Thoracic aorta (tissue), 2 donors: Measurements from ENCODE around the gene TNFSF13. TPM values are rescaled to one million over a fixed set of nuclear protein-coding genes. Genes with fewer than 3 reads are reported as not detected.

Source experiments
- ATAC-seq: fragments of 150-250 bp; one replicate; pipeline ENCODE4 v1.8.0; 2017; ENCODE audit warnings: low read depth; ENCODE audit not compliant: insufficient number of reproducible peaks, low FRiP score
- DNase-seq: peaks from one replicate; pipeline ENCODE4 v3.0.0-alpha.2; 2020; ENCODE audit warnings: low spot score
- H3K27ac ChIP-seq, 2 donors: fragments of 200-600 bp; sonication (generic); 1 replicate in 1 of 2; 2 replicates in 1 of 2; pipeline ENCODE4 v1.5.1; 2016; ENCODE audit warnings: mild to moderate bottlenecking in 2 of 2, moderate library complexity in 2 of 2
- H3K27me3 ChIP-seq: fragments of 200-600 bp; sonication (generic); replicated peaks from 2 replicates; pipeline ENCODE4 v1.6.0; 2016; ENCODE audit warnings: mild to moderate bottlenecking; ENCODE audit not compliant: insufficient read depth
- H3K36me3 ChIP-seq: fragments of 200-600 bp; sonication (generic); one replicate; pipeline ENCODE4 v1.5.1; 2016
- H3K4me1 ChIP-seq, 2 donors: fragments of 200-600 bp; sonication (generic); 1 replicate in 1 of 2; 2 replicates in 1 of 2; pipeline versions ENCODE4 v1.5.1 to v1.6.0; 2016; ENCODE audit warnings: low read depth in 2 of 2, mild to moderate bottlenecking in 1 of 2; ENCODE audit not compliant: control insufficient read depth in 1 of 2
- H3K4me3 ChIP-seq: fragments of 200-600 bp; sonication (generic); 2 replicates; pipeline ENCODE4 v1.5.1; 2016; ENCODE audit warnings: mild to moderate bottlenecking
- H3K9me3 ChIP-seq: fragments of 200-600 bp; sonication (generic); 2 replicates; pipeline ENCODE4 v1.5.1; 2016
- CTCF ChIP-seq: fragments of 200-600 bp; sonication (generic); IDR thresholded peaks from one replicate; pipeline ENCODE4 v1.5.1; 2019; ENCODE audit warnings: antibody characterized with exemption
- total RNA-seq, 2 donors: library from RNA; depleted of rRNA; stranded (reverse); fragments of >200 nt; gene quantifications; one replicate each; pipeline versions ENCODE4 v1.1.0 to v1.2.3, GENCODE V29; 2016

Gene TNFSF13
- total RNA-seq, 2 donors from 2014 or later: 40.5 to 49.2 TPM

GRCh38 chr17:7562208-7562605, 3.7 kb downstream of the TNFSF13 start:
- ATAC-seq (no peak), DNase-seq (no peak)

GRCh38 chr17:7563115-7563869, 4.7 kb downstream of the TNFSF13 start:
- Histone ChIP-seq H3K27ac (no peak overlapping the region), H3K27me3 (no peaks in the 10 kb centered on the region), H3K9me3 (no peaks in the 10 kb centered on the region), H3K4me1 (peaks cover 28 to 48% of the 10 kb centered on the region in 2 donors), H3K36me3 (peaks cover 25% of the 10 kb centered on the region), H3K4me3 (peak overlapping the region; percentile 97)
- ATAC-seq (no peak), DNase-seq (no peak)
- no peak for TF ChIP-seq CTCF

More at GRCh38 chr17:7562208-7562605, 3.7 kb downstream of the TNFSF13 start:
- Histone ChIP-seq H3K4me3 (peak overlapping the region; percentile 97), H3K27ac (peak overlapping the region; percentile 91 to 93), H3K9me3 (no peaks in the 10 kb centered on the region), H3K36me3 (peaks cover 20% of the 10 kb centered on the region), H3K4me1 (peaks cover 36 to 59% of the 10 kb centered on the region in 2 donors), H3K27me3 (no peaks in the 10 kb centered on the region)
- TF ChIP-seq CTCF: no peak

GRCh38 chr17:7569571-7569970, 11.0 kb downstream of the TNFSF13 start:
- no peaks in the 10 kb centered on the region for H3K9me3 ChIP-seq
- H3K36me3 ChIP-seq: peaks cover 45% of the 10 kb centered on the region
- H3K4me3 ChIP-seq: no peak overlapping the region
- peaks cover 7% of the 10 kb centered on the region in 2 donors for H3K4me1 ChIP-seq
- ATAC-seq: no peak
- TF ChIP-seq CTCF: no peak
- H3K27ac ChIP-seq: no peak overlapping the region
- DNase-seq: no peak
- H3K27me3 ChIP-seq: no peaks in the 10 kb centered on the region

- no peaks in the 10 kb centered on the region for H3K27me3 ChIP-seq
- DNase-seq: no peak
Measured at GRCh38 chr17:7570351-7570750, 11.8 kb downstream of the TNFSF13 start.

GRCh38 chr17:7572338-7572587, 13.7 kb downstream of the TNFSF13 start:
- H3K27me3 ChIP-seq: no peaks in the 10 kb centered on the region
- peak overlapping the region; percentile 86 to 87 for H3K27ac ChIP-seq
- no peaks in the 10 kb centered on the region for H3K9me3 ChIP-seq
- peaks cover 54% of the 10 kb centered on the region for H3K36me3 ChIP-seq
- TF ChIP-seq CTCF: no peak
- DNase-seq (no peak), ATAC-seq (no peak)
- H3K4me3 ChIP-seq: peak overlapping the region; percentile 66
- peaks cover 16 to 22% of the 10 kb centered on the region in 2 donors for H3K4me1 ChIP-seq

More at GRCh38 chr17:7570351-7570750, 11.8 kb downstream of the TNFSF13 start:
- Histone ChIP-seq H3K4me3 (no peak overlapping the region), H3K36me3 (peaks cover 47% of the 10 kb centered on the region), H3K9me3 (no peaks in the 10 kb centered on the region), H3K4me1 (peaks cover 15% of the 10 kb centered on the region in 2 donors), H3K27ac (no peak overlapping the region)
- TF ChIP-seq CTCF: no peak
- no peak for ATAC-seq
